ENCODE data around the gene ZNF618.

The ZNF618 gene

DNA sequence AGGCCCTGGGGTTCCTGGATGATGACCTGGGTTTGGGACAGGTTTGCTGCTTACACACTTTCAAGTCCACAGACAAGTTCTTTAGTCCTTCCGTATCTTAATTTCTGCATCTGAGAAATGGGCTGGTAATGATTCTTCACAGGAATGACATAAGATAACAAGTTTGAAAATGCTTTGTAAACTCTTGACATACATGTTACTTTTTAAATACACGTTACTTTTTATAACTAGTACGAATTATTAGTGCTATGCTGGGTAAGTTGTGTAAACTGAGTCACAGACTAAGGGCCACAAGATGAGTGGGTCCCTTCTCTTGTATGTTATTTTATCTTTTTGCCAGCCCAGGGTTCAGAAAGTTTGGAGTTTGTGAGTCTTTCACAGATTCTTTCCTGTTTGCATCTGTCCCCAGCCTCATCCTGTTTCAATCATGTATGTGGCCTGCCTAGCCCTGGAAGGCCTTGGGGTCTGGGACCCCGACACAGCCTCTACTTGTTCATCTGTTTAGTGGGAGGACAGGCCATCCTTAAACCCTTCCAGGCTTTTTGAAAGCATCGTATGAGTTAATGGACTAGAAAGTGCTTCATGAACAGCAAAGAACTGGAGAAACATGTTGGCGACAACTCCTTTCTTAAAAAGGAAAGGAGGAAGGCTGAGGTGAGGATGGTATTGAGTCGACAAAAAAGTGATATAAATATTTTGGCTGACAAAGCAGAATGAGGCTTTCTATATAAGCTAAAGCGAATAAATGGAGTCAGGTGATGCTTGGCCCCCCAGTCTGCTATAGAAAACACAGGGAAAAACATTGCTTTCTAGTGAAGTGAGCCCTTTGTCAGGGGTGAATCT is 9.3 kb downstream of the ZNF618 start:
- DNase-seq, result no peak

GRCh38 chr9:113886026-113886369 is 9.9 kb downstream of the ZNF618 start:
- no peak for DNase-seq

DNA sequence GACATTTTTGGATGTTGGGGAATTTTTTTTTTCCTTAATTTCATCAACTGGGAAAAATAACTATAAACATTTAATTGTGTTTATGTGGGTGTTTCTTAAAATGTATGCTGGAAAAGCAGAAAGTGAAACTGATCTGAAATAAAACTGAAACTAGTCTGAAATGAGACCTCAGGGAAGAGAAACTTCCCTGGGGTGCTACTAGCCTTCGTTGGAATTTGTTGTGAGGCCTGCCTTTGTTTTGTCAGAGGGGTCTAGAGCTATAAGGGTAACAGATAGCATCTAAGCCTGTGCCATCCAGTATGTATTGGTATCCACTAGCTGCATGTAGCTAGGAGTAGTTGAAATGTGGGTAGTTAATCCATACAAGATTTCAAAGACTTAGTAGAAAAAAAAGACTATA is 10.4 kb downstream of the ZNF618 start:
- no peak for DNase-seq

- DNase-seq, result no peak
Observed at GRCh38 chr9:113886933-113887332, 10.8 kb downstream of the ZNF618 start.

- no peak for DNase-seq
Observed at GRCh38 chr9:113887436-113887835, 11.3 kb downstream of the ZNF618 start.

DNA sequence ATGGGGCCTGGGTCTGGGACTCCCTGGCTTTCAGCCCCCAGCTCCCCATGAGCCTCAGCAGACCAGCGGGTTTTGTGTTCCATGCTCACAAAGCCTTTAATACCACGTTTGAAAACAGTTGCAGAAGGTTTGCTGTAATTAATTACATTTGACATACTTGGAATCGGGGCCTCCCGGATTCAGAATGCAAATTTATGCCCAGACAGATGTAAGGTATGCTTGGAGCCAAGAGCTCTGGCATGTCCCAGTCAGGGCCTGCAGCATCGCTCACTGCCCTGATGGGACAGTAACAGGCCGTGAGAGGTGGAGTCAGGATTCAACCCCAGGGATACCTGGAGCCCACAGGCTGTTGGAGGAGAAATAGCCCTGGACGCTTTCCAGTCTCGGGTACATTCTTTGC is 12.2 kb downstream of the ZNF618 start:
- DNase-seq, result no peak

- no peak for DNase-seq
Observed at GRCh38 chr9:113888976-113889375, 12.9 kb downstream of the ZNF618 start.

DNA sequence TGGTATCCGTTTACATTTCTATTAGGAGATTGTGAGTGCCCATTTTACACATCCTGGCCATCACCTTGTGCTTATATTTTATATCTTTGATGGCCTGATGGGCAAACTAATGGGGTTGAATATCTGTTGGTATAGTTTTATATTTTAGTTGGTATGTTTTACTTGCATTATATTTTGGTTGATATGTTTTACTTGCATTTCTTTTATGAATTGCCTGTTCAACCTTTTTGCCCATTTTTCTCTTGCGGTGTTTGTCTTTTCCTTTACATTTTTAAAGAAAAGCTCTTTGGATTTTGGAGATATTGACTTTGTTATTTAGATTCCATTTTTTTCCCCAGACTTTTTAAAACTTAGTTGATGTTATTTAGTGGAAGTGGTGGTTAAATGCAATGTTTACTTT is 14.6 kb downstream of the ZNF618 start:
- DNase-seq, result no peak

GRCh38 chr9:113892861-113893491 is 16.9 kb downstream of the ZNF618 start:
- DNase-seq, result no peak

- no peak for DNase-seq
Observed at GRCh38 chr9:113894166-113894565, 18.1 kb downstream of the ZNF618 start.

DNA sequence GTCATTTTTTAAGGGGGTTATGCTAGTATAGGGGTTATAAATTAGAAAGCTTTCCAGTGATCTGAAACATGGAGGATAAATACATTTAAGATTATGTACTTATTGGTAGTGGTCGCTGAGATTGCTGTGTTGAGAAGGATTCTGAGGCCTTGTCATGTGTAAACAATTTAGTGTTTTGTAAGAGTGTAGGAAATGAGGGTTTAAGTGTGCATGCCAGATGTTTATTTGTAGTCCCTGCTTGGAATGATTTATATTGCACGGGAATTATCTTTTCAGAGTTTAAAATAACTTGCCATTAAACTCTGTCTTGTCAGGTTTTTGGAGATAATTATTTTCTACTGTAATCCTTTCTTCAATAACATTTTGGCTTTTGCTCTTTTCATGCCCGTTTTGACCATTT is 19.4 kb downstream of the ZNF618 start:
- DNase-seq, result no peak

- no peak for DNase-seq
Observed at GRCh38 chr9:113896713-113897112, 20.6 kb downstream of the ZNF618 start.

GRCh38 chr9:113898151-113898550 is 22.0 kb downstream of the ZNF618 start:
- no peak for DNase-seq

GRCh38 chr9:113898596-113898995 is 22.5 kb downstream of the ZNF618 start:
- no peak for DNase-seq

DNA sequence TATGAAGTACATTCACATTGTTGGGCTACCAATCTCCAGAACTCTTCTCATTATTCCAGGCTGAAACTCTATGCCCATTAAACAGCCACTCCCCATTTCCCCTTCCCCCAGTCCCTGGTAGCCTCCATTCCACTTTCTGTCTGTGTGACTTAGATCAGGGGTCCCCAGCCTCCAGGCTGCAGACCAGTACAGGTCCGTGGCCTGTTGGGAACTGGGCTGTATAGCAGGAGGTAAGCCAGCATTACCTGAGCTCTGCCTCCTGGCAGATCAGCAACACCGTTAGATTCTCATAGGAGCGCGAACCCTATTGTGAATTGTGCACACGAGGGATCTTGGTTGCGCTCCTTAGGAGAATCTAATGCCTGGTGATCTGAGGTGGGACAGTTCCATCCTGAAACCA is 23.1 kb downstream of the ZNF618 start:
- no peak for DNase-seq

DNA sequence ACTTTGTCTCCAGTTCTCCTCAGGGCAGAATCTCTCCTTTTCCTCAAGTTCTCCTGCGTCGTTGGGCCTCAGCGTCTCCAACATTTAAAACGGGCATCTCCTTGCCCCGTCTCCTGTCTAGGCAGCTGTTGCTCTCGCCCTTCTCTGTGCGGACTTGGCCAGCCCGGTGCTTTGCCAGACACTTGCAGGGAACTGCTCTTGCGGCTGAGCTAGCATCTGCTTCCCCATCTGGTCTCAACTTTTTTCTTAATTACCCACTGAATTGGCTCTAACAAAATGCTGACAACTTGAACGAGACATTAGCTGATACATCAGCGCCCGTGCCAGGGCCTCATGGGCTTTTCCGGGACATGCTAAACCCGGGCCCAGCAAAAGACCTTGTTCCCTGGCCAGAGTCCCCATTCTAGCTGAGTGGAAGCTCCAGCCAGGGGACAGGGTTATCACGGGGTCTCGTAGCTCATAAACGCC is 25.1 kb downstream of the ZNF618 start:
- no peak for DNase-seq

DNA sequence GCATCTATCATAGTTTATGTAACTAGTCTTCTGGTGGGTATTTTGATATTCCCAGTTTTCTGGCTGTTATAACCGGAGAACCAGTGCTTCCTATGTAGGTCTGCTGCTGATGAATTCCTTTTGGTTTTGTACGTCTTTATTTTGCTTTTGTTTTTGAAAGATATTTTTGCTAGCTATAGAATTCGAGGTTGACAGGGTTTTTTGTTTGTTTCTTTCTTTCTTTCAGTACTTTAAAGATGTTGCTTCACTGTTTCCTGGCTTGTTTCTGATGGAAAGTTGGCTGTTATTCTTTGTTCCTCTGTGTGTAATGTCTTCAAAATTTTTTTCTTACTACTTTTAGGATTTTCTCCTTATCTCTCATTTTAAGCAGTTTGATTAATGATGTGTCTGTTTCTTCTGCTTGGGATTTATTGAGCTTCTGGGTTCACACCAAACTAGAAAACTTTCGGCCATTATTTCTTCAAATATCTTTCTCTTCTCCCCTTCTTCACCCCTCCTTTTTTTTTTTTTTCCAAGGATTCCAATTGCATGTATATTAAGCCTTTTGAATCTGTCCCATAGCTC is 27.5 kb downstream of the ZNF618 start:
- DNase-seq, result no peak

DNA sequence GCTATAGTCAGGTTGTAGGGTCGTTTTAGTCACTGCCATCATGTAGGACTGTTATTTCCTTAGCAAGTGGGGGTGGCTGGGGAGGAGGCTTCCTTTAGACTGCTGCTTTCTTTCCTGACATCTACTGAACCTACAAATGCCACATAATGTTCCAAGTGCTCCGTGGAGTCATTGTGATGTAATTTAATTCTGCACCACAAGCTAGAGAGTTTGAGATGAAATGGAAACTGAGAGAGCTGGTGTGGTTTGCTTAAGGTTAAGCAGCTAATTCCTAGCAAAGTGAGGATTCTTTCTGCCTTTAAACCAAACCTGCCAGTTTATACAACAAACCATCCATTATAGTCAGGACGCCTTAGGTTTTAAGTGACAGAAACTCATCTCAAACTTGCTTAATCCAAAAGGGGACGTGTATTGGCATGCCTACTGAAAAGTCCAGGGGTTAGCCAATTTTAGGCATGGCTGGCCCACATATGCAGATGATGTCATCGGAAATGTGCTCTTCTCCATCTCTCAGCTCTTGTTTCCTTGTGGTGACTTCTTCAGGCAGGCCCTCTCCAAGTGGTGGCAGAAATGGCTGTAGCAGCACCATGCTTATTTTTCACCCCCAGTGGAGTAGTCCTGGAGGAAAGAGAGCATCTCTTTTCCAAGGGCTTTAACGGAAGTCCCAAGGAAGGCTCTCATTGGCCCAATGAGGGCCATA is 30.5 kb downstream of the ZNF618 start:
- no peak for DNase-seq

DNA sequence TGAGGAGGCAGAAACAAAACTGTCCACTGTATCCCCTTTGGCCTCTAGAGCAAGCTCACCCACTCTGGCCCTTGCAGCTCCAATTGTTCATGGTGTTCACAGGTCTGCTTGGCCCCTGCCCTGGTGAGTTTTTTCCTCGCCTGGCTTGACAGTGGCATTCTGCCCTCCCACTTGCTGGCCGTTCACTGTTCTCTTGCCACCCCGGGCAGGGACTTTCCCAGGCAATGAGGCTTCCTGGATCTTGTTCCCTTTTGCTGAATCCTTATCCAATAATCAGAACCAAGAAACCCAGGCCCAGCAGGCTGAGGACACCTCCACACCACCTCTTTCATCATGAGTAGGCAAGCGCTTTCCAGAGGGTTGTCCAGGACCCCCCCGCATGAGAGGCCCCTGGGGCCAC is 31.2 kb downstream of the ZNF618 start:
- DNase-seq, result no peak

DNA sequence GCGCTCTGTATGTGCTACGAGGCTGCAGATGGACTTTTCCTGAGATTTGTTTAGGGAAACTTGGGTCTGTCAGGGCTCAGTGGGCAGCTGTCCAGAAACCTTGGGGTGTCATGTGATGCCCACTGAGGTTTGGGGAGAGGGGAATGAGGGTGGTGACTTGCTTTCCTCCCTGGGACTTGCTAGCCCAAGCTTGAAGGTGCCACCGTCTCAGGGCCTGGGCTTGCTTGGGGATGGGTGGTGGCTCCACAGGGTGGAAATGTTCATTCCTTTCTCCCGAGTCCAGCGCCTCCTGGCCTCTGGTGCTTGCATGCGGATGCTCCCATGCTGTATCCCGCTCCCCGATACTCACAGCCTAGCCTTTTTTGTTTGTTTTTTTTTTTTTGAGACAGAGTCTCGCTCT is 33.3 kb downstream of the ZNF618 start:
- no peak for DNase-seq

GRCh38 chr9:113910036-113910639 is 34.0 kb downstream of the ZNF618 start:
- DNase-seq, result no peak

DNA sequence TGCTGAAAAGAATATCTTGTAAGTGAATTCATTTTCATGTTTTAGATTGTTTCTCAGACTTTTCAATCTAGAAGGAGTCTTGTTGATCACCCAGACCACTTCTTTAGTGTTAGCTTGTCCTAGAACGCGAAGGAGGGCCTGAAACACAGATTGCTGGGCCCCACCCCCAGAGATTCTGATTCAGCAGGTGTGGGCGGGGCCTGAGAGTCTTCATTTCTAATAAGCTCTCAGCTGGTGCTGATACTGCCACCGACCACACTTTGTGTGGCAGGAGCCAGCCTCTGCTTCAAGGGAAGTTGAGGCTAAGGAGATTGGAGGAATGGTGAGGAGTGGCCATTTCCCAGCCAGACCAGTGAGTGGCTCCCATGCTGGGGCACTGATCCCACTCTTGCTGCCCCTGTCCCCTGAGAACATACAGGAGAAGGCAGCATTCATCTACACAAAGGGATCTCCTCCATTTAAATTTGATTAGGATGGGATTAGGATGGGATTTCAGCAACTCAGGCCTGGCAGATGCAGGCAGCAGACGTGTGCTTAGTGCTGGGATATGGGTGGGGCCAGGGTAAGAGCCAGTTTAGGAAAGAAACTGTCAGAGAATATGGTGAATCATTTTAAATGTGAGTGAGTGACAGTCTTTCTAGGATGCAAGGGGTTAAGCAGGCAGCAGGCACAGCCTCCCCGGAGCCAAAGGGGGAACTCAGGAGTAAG is 35.9 kb downstream of the ZNF618 start:
- no peak for DNase-seq

DNA sequence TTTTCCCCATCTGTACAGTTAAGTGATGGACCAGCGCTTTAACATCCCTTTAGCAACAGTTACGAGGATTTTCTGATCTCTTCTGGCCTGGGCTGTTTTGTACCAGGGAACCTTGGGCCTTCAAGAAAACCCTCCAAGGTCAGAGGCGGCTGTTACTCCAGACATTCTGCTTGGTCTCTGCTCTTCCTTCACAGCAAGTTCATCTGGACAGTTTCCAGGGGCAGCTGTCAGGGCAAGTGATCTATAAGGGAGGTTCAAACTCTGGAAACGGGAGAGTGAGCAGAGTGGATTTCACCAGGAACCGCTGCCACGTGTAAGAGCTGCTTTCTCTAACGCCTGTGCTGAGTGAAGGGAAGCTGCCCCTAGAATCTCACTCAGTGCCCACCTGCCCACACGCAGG is 36.7 kb downstream of the ZNF618 start:
- no peak for DNase-seq

All from CD4-positive, alpha-beta T cell treated with Interleukin-6 for 4 hours (primary cell).